ENCODE measurements around the gene CDC27.

Gene CDC27

DNA sequence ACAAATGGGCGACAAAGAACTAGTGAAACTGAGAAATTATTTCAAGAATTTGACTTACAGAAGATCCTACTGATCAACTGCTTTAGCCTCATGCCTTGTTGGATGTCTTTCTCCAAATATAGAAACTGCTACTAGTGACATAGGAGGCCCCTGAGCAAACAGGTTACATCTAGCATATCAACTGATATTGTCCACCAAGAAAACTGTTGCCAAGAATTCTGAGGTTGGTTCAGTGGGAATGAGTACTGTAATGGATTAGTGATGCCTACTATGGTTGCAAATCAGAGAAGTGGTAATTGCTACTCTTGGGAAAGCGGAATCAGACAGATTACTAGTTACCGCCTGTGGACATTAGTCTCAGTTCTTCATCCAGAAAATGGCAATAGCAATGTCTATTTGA, 10.0 kb downstream of the CDC27 start:
- TF ChIP-seq PPARA (CRISPR knock-in tag; IDR thresholded peaks at IDR 0.05; ENCODE audit: borderline replicate concordance) (no peak), ISL1 (CRISPR knock-in tag; IDR thresholded peaks at IDR 0.05) (no peak), BACH2 (CRISPR knock-in tag; IDR thresholded peaks at IDR 0.05; ENCODE audit: borderline replicate concordance) (no peak), ZC3H10 (CRISPR knock-in tag; IDR thresholded peaks at IDR 0.05) (no peak), ZFP3 (CRISPR knock-in tag; IDR thresholded peaks at IDR 0.05) (no peak), TOX (CRISPR knock-in tag; IDR thresholded peaks at IDR 0.05; ENCODE audit: borderline replicate concordance) (no peak), TCF4 (CRISPR knock-in tag; IDR thresholded peaks at IDR 0.05; ENCODE audit: borderline replicate concordance) (no peak), GLIS3 (CRISPR knock-in tag; IDR thresholded peaks at IDR 0.05) (no peak), RARB (CRISPR knock-in tag; IDR thresholded peaks at IDR 0.05) (no peak), ARNTL (CRISPR knock-in tag; IDR thresholded peaks at IDR 0.05; ENCODE audit: borderline replicate concordance, low read depth) (no peak), ZNF565 (CRISPR knock-in tag; conservative IDR thresholded peaks at IDR 0.05; ENCODE audit: low read depth) (no peak)
- TF ChIP-seq, protein P1, sequence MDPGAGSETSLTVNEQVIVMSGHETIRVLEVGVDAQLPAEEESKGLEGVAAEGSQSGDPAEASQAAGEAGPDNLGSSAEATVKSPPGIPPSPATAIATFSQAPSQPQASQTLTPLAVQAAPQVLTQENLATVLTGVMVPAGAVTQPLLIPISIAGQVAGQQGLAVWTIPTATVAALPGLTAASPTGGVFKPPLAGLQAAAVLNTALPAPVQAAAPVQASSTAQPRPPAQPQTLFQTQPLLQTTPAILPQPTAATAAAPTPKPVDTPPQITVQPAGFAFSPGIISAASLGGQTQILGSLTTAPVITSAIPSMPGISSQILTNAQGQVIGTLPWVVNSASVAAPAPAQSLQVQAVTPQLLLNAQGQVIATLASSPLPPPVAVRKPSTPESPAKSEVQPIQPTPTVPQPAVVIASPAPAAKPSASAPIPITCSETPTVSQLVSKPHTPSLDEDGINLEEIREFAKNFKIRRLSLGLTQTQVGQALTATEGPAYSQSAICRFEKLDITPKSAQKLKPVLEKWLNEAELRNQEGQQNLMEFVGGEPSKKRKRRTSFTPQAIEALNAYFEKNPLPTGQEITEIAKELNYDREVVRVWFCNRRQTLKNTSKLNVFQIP (CRISPR knock-in tag; IDR thresholded peaks at IDR 0.05; ENCODE audit: borderline replicate concordance, low read depth), result no peak
- TF ChIP-seq, protein P2, sequence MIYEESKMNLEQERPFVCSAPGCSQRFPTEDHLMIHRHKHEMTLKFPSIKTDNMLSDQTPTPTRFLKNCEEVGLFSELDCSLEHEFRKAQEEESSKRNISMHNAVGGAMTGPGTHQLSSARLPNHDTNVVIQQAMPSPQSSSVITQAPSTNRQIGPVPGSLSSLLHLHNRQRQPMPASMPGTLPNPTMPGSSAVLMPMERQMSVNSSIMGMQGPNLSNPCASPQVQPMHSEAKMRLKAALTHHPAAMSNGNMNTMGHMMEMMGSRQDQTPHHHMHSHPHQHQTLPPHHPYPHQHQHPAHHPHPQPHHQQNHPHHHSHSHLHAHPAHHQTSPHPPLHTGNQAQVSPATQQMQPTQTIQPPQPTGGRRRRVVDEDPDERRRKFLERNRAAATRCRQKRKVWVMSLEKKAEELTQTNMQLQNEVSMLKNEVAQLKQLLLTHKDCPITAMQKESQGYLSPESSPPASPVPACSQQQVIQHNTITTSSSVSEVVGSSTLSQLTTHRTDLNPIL (CRISPR knock-in tag; IDR thresholded peaks at IDR 0.05; ENCODE audit: low read depth), result no peak
- TF ChIP-seq, protein P3, sequence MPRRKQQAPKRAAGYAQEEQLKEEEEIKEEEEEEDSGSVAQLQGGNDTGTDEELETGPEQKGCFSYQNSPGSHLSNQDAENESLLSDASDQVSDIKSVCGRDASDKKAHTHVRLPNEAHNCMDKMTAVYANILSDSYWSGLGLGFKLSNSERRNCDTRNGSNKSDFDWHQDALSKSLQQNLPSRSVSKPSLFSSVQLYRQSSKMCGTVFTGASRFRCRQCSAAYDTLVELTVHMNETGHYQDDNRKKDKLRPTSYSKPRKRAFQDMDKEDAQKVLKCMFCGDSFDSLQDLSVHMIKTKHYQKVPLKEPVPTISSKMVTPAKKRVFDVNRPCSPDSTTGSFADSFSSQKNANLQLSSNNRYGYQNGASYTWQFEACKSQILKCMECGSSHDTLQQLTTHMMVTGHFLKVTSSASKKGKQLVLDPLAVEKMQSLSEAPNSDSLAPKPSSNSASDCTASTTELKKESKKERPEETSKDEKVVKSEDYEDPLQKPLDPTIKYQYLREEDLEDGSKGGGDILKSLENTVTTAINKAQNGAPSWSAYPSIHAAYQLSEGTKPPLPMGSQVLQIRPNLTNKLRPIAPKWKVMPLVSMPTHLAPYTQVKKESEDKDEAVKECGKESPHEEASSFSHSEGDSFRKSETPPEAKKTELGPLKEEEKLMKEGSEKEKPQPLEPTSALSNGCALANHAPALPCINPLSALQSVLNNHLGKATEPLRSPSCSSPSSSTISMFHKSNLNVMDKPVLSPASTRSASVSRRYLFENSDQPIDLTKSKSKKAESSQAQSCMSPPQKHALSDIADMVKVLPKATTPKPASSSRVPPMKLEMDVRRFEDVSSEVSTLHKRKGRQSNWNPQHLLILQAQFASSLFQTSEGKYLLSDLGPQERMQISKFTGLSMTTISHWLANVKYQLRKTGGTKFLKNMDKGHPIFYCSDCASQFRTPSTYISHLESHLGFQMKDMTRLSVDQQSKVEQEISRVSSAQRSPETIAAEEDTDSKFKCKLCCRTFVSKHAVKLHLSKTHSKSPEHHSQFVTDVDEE (CRISPR knock-in tag; IDR thresholded peaks at IDR 0.05), result no peak
- no peak for ATAC-seq

DNA sequence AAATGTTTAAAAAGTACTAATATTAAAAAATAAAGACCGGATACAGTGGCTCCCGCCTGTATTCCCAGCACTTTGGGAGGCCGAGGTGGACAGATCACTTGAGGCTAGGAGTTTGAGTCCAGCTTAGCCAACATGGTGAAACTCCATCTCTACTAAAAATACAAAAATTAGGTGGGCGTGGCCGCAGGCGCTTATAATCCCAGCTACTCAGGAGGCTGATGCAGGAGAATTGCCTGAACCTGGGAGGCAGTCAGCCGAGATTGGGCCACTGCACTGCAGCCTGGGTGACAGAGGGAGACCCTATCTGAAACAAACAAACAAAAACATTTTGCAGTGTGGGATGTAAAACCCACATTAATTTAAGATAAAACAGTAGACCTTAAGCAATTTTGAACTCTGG, 11.8 kb downstream of the CDC27 start:
- no peak for TF ChIP-seq RARB (CRISPR knock-in tag; IDR thresholded peaks at IDR 0.05)
- no peak for TF ChIP-seq CSDC2 (CRISPR knock-in tag; IDR thresholded peaks at IDR 0.05)
- no peak for TF ChIP-seq ARNTL (CRISPR knock-in tag; IDR thresholded peaks at IDR 0.05; ENCODE audit: borderline replicate concordance, low read depth)
- no peak for TF ChIP-seq OSR1 (CRISPR knock-in tag; IDR thresholded peaks at IDR 0.05)
- TF ChIP-seq TCF4 (CRISPR knock-in tag; IDR thresholded peaks at IDR 0.05; ENCODE audit: borderline replicate concordance), result no peak
- TF ChIP-seq ZNF565 (CRISPR knock-in tag; conservative IDR thresholded peaks at IDR 0.05; ENCODE audit: low read depth), result no peak
- TF ChIP-seq ISL1 (CRISPR knock-in tag; IDR thresholded peaks at IDR 0.05), result no peak
- TF ChIP-seq, protein P4, sequence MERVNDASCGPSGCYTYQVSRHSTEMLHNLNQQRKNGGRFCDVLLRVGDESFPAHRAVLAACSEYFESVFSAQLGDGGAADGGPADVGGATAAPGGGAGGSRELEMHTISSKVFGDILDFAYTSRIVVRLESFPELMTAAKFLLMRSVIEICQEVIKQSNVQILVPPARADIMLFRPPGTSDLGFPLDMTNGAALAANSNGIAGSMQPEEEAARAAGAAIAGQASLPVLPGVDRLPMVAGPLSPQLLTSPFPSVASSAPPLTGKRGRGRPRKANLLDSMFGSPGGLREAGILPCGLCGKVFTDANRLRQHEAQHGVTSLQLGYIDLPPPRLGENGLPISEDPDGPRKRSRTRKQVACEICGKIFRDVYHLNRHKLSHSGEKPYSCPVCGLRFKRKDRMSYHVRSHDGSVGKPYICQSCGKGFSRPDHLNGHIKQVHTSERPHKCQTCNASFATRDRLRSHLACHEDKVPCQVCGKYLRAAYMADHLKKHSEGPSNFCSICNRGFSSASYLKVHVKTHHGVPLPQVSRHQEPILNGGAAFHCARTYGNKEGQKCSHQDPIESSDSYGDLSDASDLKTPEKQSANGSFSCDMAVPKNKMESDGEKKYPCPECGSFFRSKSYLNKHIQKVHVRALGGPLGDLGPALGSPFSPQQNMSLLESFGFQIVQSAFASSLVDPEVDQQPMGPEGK (CRISPR knock-in tag; IDR thresholded peaks at IDR 0.05; ENCODE audit: borderline replicate concordance), result no peak
- TF ChIP-seq, protein P2 (CRISPR knock-in tag; IDR thresholded peaks at IDR 0.05; ENCODE audit: low read depth), result no peak
- no peak for TF ChIP-seq TOX (CRISPR knock-in tag; IDR thresholded peaks at IDR 0.05; ENCODE audit: borderline replicate concordance)
- TF ChIP-seq, protein P3 (CRISPR knock-in tag; IDR thresholded peaks at IDR 0.05), result no peak
- no peak for TF ChIP-seq BACH2 (CRISPR knock-in tag; IDR thresholded peaks at IDR 0.05; ENCODE audit: borderline replicate concordance)
- no peak for TF ChIP-seq ZFP30 (CRISPR knock-in tag; IDR thresholded peaks at IDR 0.05)
- TF ChIP-seq, protein P5, sequence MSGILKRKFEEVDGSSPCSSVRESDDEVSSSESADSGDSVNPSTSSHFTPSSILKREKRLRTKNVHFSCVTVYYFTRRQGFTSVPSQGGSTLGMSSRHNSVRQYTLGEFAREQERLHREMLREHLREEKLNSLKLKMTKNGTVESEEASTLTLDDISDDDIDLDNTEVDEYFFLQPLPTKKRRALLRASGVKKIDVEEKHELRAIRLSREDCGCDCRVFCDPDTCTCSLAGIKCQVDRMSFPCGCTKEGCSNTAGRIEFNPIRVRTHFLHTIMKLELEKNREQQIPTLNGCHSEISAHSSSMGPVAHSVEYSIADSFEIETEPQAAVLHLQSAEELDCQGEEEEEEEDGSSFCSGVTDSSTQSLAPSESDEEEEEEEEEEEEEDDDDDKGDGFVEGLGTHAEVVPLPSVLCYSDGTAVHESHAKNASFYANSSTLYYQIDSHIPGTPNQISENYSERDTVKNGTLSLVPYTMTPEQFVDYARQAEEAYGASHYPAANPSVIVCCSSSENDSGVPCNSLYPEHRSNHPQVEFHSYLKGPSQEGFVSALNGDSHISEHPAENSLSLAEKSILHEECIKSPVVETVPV (CRISPR knock-in tag; IDR thresholded peaks at IDR 0.05), result no peak
- no peak for TF ChIP-seq ESRRG (CRISPR knock-in tag; IDR thresholded peaks at IDR 0.05)
- TF ChIP-seq ZNF8 (CRISPR knock-in tag; IDR thresholded peaks at IDR 0.05), result no peak
- TF ChIP-seq ZC3H10 (CRISPR knock-in tag; IDR thresholded peaks at IDR 0.05), result no peak
- TF ChIP-seq, protein P1 (CRISPR knock-in tag; IDR thresholded peaks at IDR 0.05; ENCODE audit: borderline replicate concordance, low read depth), result no peak
- no peak for TF ChIP-seq ZNF70 (CRISPR knock-in tag; IDR thresholded peaks at IDR 0.05)
- no peak for TF ChIP-seq GLIS3 (CRISPR knock-in tag; IDR thresholded peaks at IDR 0.05)
- no peak for ATAC-seq
